SK-N-SH treated with all-trans-retinoic acid at 6 μM for 48 hours (cell line): ENCODE data around the gene PI16.

Experiments
- CSDC2 ChIP-seq: fragments of 250-450 bp; sonication (Bioruptor Pico); IDR thresholded peaks from 2 replicates; pipeline ENCODE4 v1.5.0; 2020; ENCODE audit warnings: mild to moderate bottlenecking, moderate library complexity
- GLIS3 ChIP-seq: fragments of 250-450 bp; sonication (Bioruptor Pico); IDR thresholded peaks from 2 replicates; pipeline ENCODE4 v1.5.0; 2020; ENCODE audit warnings: mild to moderate bottlenecking, moderate library complexity
- ISL1 ChIP-seq: fragments of 250-450 bp; sonication (Bioruptor Pico); IDR thresholded peaks from 2 replicates; pipeline ENCODE4 v2.1.2; 2022; ENCODE audit warnings: mild to moderate bottlenecking, moderate library complexity
- ZC3H10 ChIP-seq: fragments of 250-450 bp; sonication (Bioruptor Pico); IDR thresholded peaks from 2 replicates; pipeline ENCODE4 v1.5.1; 2021; ENCODE audit warnings: mild to moderate bottlenecking, moderate library complexity
- ZFP3 ChIP-seq: fragments of 250-450 bp; sonication (Bioruptor Pico); IDR thresholded peaks from 2 replicates; pipeline ENCODE4 v1.5.0; 2020; ENCODE audit warnings: mild to moderate bottlenecking, moderate library complexity
- TF ChIP-seq, protein P1 (sequence below): fragments of 250-450 bp; sonication (Bioruptor Pico); IDR thresholded peaks from 2 replicates; pipeline ENCODE4 v1.5.1; 2020; ENCODE audit warnings: low read depth, mild to moderate bottlenecking, moderate library complexity

DNA sequence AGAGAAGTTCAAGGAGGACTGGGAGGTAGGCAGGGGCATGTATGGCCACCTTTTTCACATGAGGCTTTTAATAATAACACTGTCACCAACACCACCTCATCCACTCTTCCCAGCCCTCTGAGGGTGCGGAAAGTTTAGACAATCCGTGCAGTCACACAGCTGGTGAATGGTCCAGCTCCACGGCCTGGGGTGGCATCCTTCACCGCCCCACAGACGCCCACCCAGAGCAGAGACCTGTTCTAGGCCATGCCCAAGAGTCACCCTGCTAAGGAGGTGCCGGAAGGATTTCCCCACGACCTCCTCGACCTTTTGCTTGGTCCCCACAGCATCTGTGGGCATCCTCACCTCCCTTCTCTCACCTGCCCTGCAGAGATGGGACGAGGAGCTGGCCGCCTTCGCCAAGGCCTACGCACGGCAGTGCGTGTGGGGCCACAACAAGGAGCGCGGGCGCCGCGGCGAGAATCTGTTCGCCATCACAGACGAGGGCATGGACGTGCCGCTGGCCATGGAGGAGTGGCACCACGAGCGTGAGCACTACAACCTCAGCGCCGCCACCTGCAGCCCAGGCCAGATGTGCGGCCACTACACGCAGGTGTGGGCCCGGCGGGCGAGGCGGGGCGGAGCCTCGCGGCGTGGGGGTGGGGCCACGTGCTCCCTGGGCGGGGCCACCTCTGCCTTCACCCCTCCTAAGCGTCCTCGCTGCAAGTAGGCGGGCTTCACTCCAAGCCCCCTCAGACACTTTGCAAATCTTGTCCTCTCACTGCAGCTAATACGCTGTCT, 4.4 kb downstream of the PI16 start:
- TF ChIP-seq, protein P1, sequence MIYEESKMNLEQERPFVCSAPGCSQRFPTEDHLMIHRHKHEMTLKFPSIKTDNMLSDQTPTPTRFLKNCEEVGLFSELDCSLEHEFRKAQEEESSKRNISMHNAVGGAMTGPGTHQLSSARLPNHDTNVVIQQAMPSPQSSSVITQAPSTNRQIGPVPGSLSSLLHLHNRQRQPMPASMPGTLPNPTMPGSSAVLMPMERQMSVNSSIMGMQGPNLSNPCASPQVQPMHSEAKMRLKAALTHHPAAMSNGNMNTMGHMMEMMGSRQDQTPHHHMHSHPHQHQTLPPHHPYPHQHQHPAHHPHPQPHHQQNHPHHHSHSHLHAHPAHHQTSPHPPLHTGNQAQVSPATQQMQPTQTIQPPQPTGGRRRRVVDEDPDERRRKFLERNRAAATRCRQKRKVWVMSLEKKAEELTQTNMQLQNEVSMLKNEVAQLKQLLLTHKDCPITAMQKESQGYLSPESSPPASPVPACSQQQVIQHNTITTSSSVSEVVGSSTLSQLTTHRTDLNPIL (CRISPR knock-in tag), result no peak
- TF ChIP-seq ISL1 (CRISPR knock-in tag) (no peak), ZFP3 (CRISPR knock-in tag) (no peak), GLIS3 (CRISPR knock-in tag) (no peak), ZC3H10 (CRISPR knock-in tag) (no peak), CSDC2 (CRISPR knock-in tag) (no peak)
